Endothelial cell of umbilical vein (primary cell): ENCODE results near the gene MYO16. TPM values are rescaled to one million over a fixed set of nuclear protein-coding genes. Genes with fewer than 3 reads are reported as not detected.

Source experiments
- BruUV-seq: library from RNA; stranded (reverse); fragments of 400-500 nt; replicated peaks from 2 replicates; lab custom pipeline; 2021; lab: Mats Ljungman, UMichigan
- CTCF ChIA-PET: fragments of 300-600, 350-600 bp; sonication (Branson Sonifier 250); formaldehyde crosslinking; loops from one replicate; lab custom pipeline; 2021; ENCODE audit warnings: antibody characterized with exemption, inconsistent platforms; lab: Charles Lee
- POLR2A ChIA-PET: fragments of 300-600, 350-600 bp; sonication (Branson Sonifier 250); formaldehyde crosslinking; loops from one replicate; lab custom pipeline; 2021; ENCODE audit warnings: antibody characterized with exemption, inconsistent platforms; lab: Charles Lee
- DNase-seq: peaks from one replicate; pipeline ENCODE4 v3.0.0-alpha.2; 2011; ENCODE audit warnings: low read depth, low spot score
- FAIRE-seq: peaks from 2 replicates; lab custom pipeline; 2011; peaks lifted over from hg19 to GRCh38; lab: Jason Lieb, UNC
- H2AFZ ChIP-seq: 2 replicates; pipeline ENCODE4 v1.6.0; 2012; ENCODE audit warnings: low read depth, low read length, control low read depth, inconsistent platforms
- H3K27ac ChIP-seq: 2 replicates; pipeline ENCODE4 v1.5.1; 2011; ENCODE audit warnings: low read depth, mild to moderate bottlenecking, control low read depth, low read length, moderate library complexity; ENCODE audit not compliant: insufficient read depth
- H3K27me3 ChIP-seq, 2 experiments: 2 replicates each; pipeline versions ENCODE4 v1.6.0 to v1.6.1; 2011; ENCODE audit warnings: low read length in 2 of 2, mixed read lengths in 1 of 2; ENCODE audit not compliant: control insufficient read depth in 2 of 2, insufficient read depth in 2 of 2
- H3K36me3 ChIP-seq, 2 experiments: 2 replicates in 1 of 2; 3 replicates in 1 of 2; pipeline ENCODE4 v1.5.1; 2011; ENCODE audit warnings: low read length in 2 of 2, mild to moderate bottlenecking in 1 of 2, moderate library complexity in 1 of 2; ENCODE audit not compliant: control insufficient read depth in 2 of 2, insufficient read depth in 2 of 2; ENCODE audit errors: extremely low read depth in 1 of 2
- H3K4me1 ChIP-seq: 3 replicates; pipeline ENCODE4 v1.5.1; 2011; ENCODE audit warnings: mild to moderate bottlenecking, low read length; ENCODE audit not compliant: control insufficient read depth, insufficient read depth; ENCODE audit errors: extremely low read depth
- H3K4me2 ChIP-seq: 2 replicates; pipeline ENCODE4 v1.6.1; 2011; ENCODE audit warnings: low read length, control low read depth, mixed read lengths; ENCODE audit not compliant: insufficient read depth
- H3K4me3 ChIP-seq, 3 experiments: fragments of 200-600 bp in 1 of 3; sonication (generic), shearing (Covaris generic) in 1 of 3; replicated peaks in 1 of 3; 2 replicates each; pipeline ENCODE4 v1.5.1; 2011 to 2016; ENCODE audit warnings: control low read depth in 3 of 3, low read length in 3 of 3, mild to moderate bottlenecking in 2 of 3, inconsistent platforms in 1 of 3, low read depth in 1 of 3, moderate library complexity in 1 of 3; ENCODE audit not compliant: insufficient read depth in 1 of 3
- H3K79me2 ChIP-seq: 2 replicates; pipeline ENCODE4 v1.6.0; 2012; ENCODE audit warnings: low read length, inconsistent platforms; ENCODE audit not compliant: control insufficient read depth, insufficient read depth
- H3K9ac ChIP-seq: replicated peaks from 2 replicates; pipeline ENCODE3; 2011; ENCODE audit warnings: low read length, control low read depth; ENCODE audit not compliant: insufficient read depth; ENCODE audit errors: extremely low read depth
- H3K9me1 ChIP-seq: replicated peaks from 3 replicates; pipeline ENCODE4 v1.6.0; 2011; ENCODE audit warnings: mild to moderate bottlenecking, low read length; ENCODE audit not compliant: control insufficient read depth, insufficient read depth; ENCODE audit errors: extremely low read depth
- H3K9me3 ChIP-seq: replicated peaks from 2 replicates; pipeline ENCODE4 v1.5.1; 2012; ENCODE audit warnings: low read length, inconsistent platforms; ENCODE audit not compliant: control insufficient read depth, insufficient read depth
- H4K20me1 ChIP-seq: replicated peaks from 2 replicates; pipeline ENCODE3; 2011; ENCODE audit warnings: mild to moderate bottlenecking, low read length; ENCODE audit not compliant: control insufficient read depth, insufficient read depth; ENCODE audit errors: extremely low read depth
- CTCF ChIP-seq, 2 donors: IDR thresholded peaks; 1 replicate in 1 of 2; 2 replicates in 1 of 2; pipeline ENCODE4 v1.5.1; 2011; ENCODE audit warnings: low read length in 2 of 2, mild to moderate bottlenecking in 2 of 2, moderate library complexity in 2 of 2, control low read depth in 1 of 2, inconsistent platforms in 1 of 2, low read depth in 1 of 2; ENCODE audit not compliant: insufficient read depth in 1 of 2; ENCODE audit errors: extremely low read depth in 1 of 2
- EZH2 ChIP-seq: IDR thresholded peaks from 2 replicates; pipeline ENCODE4 v1.6.1; 2012; ENCODE audit warnings: borderline replicate concordance, low read depth, mild to moderate bottlenecking, moderate library complexity, low read length, inconsistent platforms; ENCODE audit not compliant: severe bottlenecking
- FOS ChIP-seq: IDR thresholded peaks from 2 replicates; pipeline ENCODE4 v1.6.1; 2011; ENCODE audit warnings: mild to moderate bottlenecking, low read length, moderate library complexity, borderline replicate concordance; ENCODE audit not compliant: insufficient read depth
- GATA2 ChIP-seq: IDR thresholded peaks from 2 replicates; pipeline ENCODE4 v1.7.0; 2011; ENCODE audit warnings: low read depth, mild to moderate bottlenecking, moderate library complexity, mixed read lengths, low read length; ENCODE audit not compliant: insufficient read length, insufficient read depth
- JUN ChIP-seq: IDR thresholded peaks from 2 replicates; pipeline ENCODE4 v1.6.1; 2011; ENCODE audit warnings: borderline replicate concordance, low read depth; ENCODE audit not compliant: insufficient read length, insufficient read depth
- MAX ChIP-seq: IDR thresholded peaks from 2 replicates; pipeline ENCODE4 v1.6.1; 2011; ENCODE audit not compliant: insufficient read depth, insufficient read length
- MYC ChIP-seq: IDR thresholded peaks from one replicate; pipeline ENCODE4 v1.6.1; 2011; ENCODE audit warnings: mild to moderate bottlenecking, low read depth, low read length
- POLR2A ChIP-seq: IDR thresholded peaks from 2 replicates; pipeline ENCODE4 v1.6.1; 2012; ENCODE audit warnings: low read depth, mild to moderate bottlenecking, control low read depth, low read length
- POLR2AphosphoS5 ChIP-seq: IDR thresholded peaks from 2 replicates; pipeline ENCODE4 v1.6.1; 2012; ENCODE audit warnings: low read depth, mild to moderate bottlenecking, control low read depth, low read length, moderate library complexity; ENCODE audit not compliant: insufficient read depth
- dilution Hi-C: fragments of 300-500 bp; cut with MboI; formaldehyde crosslinking; loops from one replicate; pipeline ENCODE4 v1.15.0; 2019; ENCODE audit warnings: low sequenced_read_pairs; ENCODE audit not compliant: extremely low pct_ligation_motif_present
- intact Hi-C: fragments of 100-400 bp; cut with micrococcal nuclease; formaldehyde crosslinking; loops from one replicate; pipeline ENCODE4 v1.10.0; 2022
- polyA plus RNA-seq, 4 experiments: library from polyadenylated mRNA; depleted of rRNA in 3 of 4; stranded (reverse) in 3 of 4; unstranded in 1 of 4; fragments of >200 nt; gene quantifications; 2 replicates each; pipeline versions ENCODE4 v1.2.1 to v1.2.3, GENCODE V29; 2011 to 2012; ENCODE audit warnings: missing spikeins in 1 of 4
- total RNA-seq: library from RNA; stranded (reverse); gene quantifications from 2 replicates; pipeline ENCODE4 v1.2.3, GENCODE V29; 2021

MYO16 gene
- total and polyA plus RNA-seq, 2 donors (not counting 3 experiments of a cell fraction or from before 2014, with no cell fraction given) = 0.03 to 0.04 TPM

- no peak overlapping the region for H3K4me3 ChIP-seq
- dilution Hi-C loops (no loop called here), intact Hi-C loops (no loop called here)
- no peaks in the 10 kb centered on the region for H3K9me3 ChIP-seq
- no peak for FAIRE-seq
- TF ChIP-seq FOS (no peak), POLR2A (no peak), CTCF (IDR thresholded peaks at IDR 0.05; ENCODE audit: extremely low read depth in 1 of 2, insufficient read depth in 1 of 2, low read depth in 1 of 2, low read length in 2 of 2) (no peak), POLR2AphosphoS5 (no peak), MYC (no peak), EZH2 (no peak), JUN (no peak), GATA2 (no peak), MAX (no peak)
- no peaks in the 10 kb centered on the region for H3K79me2 ChIP-seq
- H3K9ac ChIP-seq = no peak overlapping the region
- no peak overlapping the region for H3K4me2 ChIP-seq
- H3K27me3 ChIP-seq = no peaks in the 10 kb centered on the region
- no peaks in the 10 kb centered on the region for H4K20me1 ChIP-seq
- no peak for DNase-seq
- no peak overlapping the region for H3K27ac ChIP-seq
- H3K36me3 ChIP-seq = no peaks in the 10 kb centered on the region
- POLR2A ChIA-PET = no interaction called here
- peaks cover 46% of the 10 kb centered on the region for H3K4me1 ChIP-seq
- no TSS peak for BruUV-seq
- no peaks in the 10 kb centered on the region for H3K9me1 ChIP-seq
- H2AFZ ChIP-seq = no peak overlapping the region
- CTCF ChIA-PET = no interaction called here
Observed at GRCh38 chr13:109152311-109152820, 523.0 kb downstream of the MYO16 start.
